PFSK-1 (cell line): ENCODE measurements around the gene ABL2.

ENCODE experiments used
- POLR2AphosphoS5 ChIP-seq: IDR thresholded peaks from 2 replicates; pipeline ENCODE4 v1.6.1; 2012; ENCODE audit warnings: low read depth, mild to moderate bottlenecking, control low read depth, low read length, moderate library complexity
- REST ChIP-seq, 2 experiments: IDR thresholded peaks; 2 replicates each; pipeline versions ENCODE4 v1.6.1 to v1.8.0; 2011 to 2012; ENCODE audit warnings: low read depth in 2 of 2, low read length in 2 of 2, control low read depth in 1 of 2, inconsistent platforms in 1 of 2, mild to moderate bottlenecking in 1 of 2, moderate library complexity in 1 of 2; ENCODE audit not compliant: insufficient read depth in 1 of 2
- SIN3A ChIP-seq: IDR thresholded peaks from 2 replicates; pipeline ENCODE4 v1.6.1; 2012; ENCODE audit warnings: mild to moderate bottlenecking, low read length, moderate library complexity, borderline replicate concordance; ENCODE audit not compliant: insufficient read depth
- TAF1 ChIP-seq: IDR thresholded peaks from 2 replicates; pipeline ENCODE4 v1.6.1; 2012; ENCODE audit warnings: low read length, control low read depth, borderline replicate concordance; ENCODE audit not compliant: insufficient read depth

GRCh38 chr1:179094818-179095217 lies 134.7 kb downstream of the ABL2 start:
- TF ChIP-seq TAF1 (no peak), POLR2AphosphoS5 (no peak), SIN3A (no peak), REST (IDR thresholded peaks at IDR 0.05; ENCODE audit: insufficient read depth in 1 of 2, low read depth in 2 of 2, low read length in 2 of 2) (no peak)
